Activated T-helper 1 cell treated with anti-CD3 and anti-CD28 coated beads, Interleukin-2, amount 50 U/mL, for 16 hours (primary cell): ENCODE data around the gene CLEC2L.

ENCODE experiments used
- DNase-seq, 2 donors: peaks; one replicate each; pipeline ENCODE4 v3.0.0-alpha.2; 2020; ENCODE audit warnings: low read depth in 1 of 2, low spot score in 1 of 2

CLEC2L gene

GRCh38 chr7:139523199-139523941, at the start of gene CLEC2L:
Gene CLEC2L (plus strand): TSS chr7:139523685. CDS start chr7:139523928, 243 bp downstream.
- no peak for DNase-seq

- no peak for DNase-seq
These were observed 47.3 kb upstream of the CLEC2L start for GRCh38 chr7:139476139-139476538.

GRCh38 chr7:139476891-139477290, 46.6 kb upstream of the CLEC2L start:
- DNase-seq: no peak

GRCh38 chr7:139479620-139480019, 43.9 kb upstream of the CLEC2L start:
- DNase-seq: no peak

- DNase-seq: no peak
These were observed 42.1 kb upstream of the CLEC2L start for GRCh38 chr7:139481364-139481763.

GRCh38 chr7:139482122-139482521, 41.4 kb upstream of the CLEC2L start:
- DNase-seq: no peak

GRCh38 chr7:139482662-139483466, 40.6 kb upstream of the CLEC2L start:
- no peak for DNase-seq

GRCh38 chr7:139487366-139488080, 36.0 kb upstream of the CLEC2L start:
- no peak for DNase-seq

GRCh38 chr7:139488810-139489209, 34.7 kb upstream of the CLEC2L start:
- DNase-seq: no peak

- no peak for DNase-seq
These were observed 33.4 kb upstream of the CLEC2L start for GRCh38 chr7:139490130-139490529.

- DNase-seq: no peak
These were observed 31.2 kb upstream of the CLEC2L start for GRCh38 chr7:139492293-139492692.

- DNase-seq: no peak
These were observed 28.5 kb upstream of the CLEC2L start for GRCh38 chr7:139494835-139495579.

GRCh38 chr7:139495580-139496125, 27.8 kb upstream of the CLEC2L start:
- DNase-seq: no peak

GRCh38 chr7:139496528-139496927, 27.0 kb upstream of the CLEC2L start:
- no peak for DNase-seq

- DNase-seq: no peak
These were observed 22.7 kb upstream of the CLEC2L start for GRCh38 chr7:139500770-139501138.

- DNase-seq: no peak
These were observed 21.3 kb upstream of the CLEC2L start for GRCh38 chr7:139502226-139502625.

GRCh38 chr7:139505563-139505962, 17.9 kb upstream of the CLEC2L start:
- no peak for DNase-seq

- no peak for DNase-seq
These were observed 13.9 kb upstream of the CLEC2L start for GRCh38 chr7:139509535-139509934.

GRCh38 chr7:139511315-139511714, 12.2 kb upstream of the CLEC2L start:
- DNase-seq: no peak

- no peak for DNase-seq
These were observed 8.2 kb upstream of the CLEC2L start for GRCh38 chr7:139515266-139515665.

- DNase-seq: no peak
These were observed 2.0 kb upstream of the CLEC2L start for GRCh38 chr7:139521439-139521838.
